Lower leg skin (tissue), 4 donors: ENCODE results near the gene CMTR2. TPM values are rescaled to one million over a fixed set of nuclear protein-coding genes. Genes with fewer than 3 reads are reported as not detected.
"Not testable (repeated sequence)": the region's sequence is repeated elsewhere in the genome, so short reads cannot be mapped to it uniquely, and the experiment has no call there.

Experiments used
- DNase-seq, 2 donors: peaks; one replicate each; pipeline ENCODE4 v3.0.0-alpha.2; 2019; ENCODE audit warnings: low spot score in 2 of 2
- H3K4me3 ChIP-seq: fragments of 200-600 bp; sonication (generic); 2 replicates; pipeline ENCODE4 v1.5.1; 2017; ENCODE audit warnings: mild to moderate bottlenecking, low read depth; ENCODE audit not compliant: poor library complexity, severe bottlenecking
- POLR2A ChIP-seq, 2 donors: fragments of 450-650 bp; IDR thresholded peaks; one replicate each; pipeline ENCODE4 v1.6.1; 2016 to 2017; ENCODE audit warnings: antibody characterized with exemption in 2 of 2, mild to moderate bottlenecking in 1 of 2, moderate library complexity in 1 of 2
- WGBS, 2 donors: methylation state at CpG; one replicate each; pipeline ENCODE4 v1.1.5; 2018; 5-methylcytosine and 5-hydroxymethylcytosine counted together
- intact Hi-C: fragments of 100-400 bp; cut with DNase I; formaldehyde crosslinking; loops from one replicate; pipeline ENCODE4 v1.15.0; 2023; ENCODE audit warnings: low total_unique reads
- total RNA-seq, 4 donors: library from RNA; depleted of rRNA; stranded (reverse); fragments of >200 nt; gene quantifications; one replicate each; pipeline ENCODE4 v1.1.0, GENCODE V29; 2016
- TF ChIP-seq, protein P1 (sequence below), 3 donors: fragments of 450-650 bp; IDR thresholded peaks; one replicate each; pipeline ENCODE4 v1.5.1; 2016; ENCODE audit warnings: antibody characterized with exemption in 3 of 3, mild to moderate bottlenecking in 3 of 3, moderate library complexity in 2 of 3

The CMTR2 gene
- total RNA-seq, 4 donors from 2014 or later, result 12.6 to 17.9 (median 16.0) TPM

DNA sequence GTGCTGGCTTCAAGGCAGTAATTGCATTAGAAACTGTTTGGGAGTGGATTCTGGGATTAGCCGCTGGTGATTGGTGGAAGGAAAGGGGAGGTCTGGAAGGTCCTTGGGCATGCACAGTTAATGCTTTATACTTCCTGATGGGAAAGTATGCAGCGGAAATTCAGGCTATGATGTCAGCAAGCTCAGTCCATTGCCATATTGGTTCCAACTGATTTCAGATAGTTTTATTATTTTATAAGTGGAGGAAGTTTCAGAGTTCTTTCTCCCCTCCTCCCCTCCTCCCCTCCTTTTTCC is 8.1 kb upstream of the CMTR2 start:
- 72% methylated on average over 2 of the region's 2 CpGs for WGBS, 2 donors
- DNase-seq, result no peak
- H3K4me3 ChIP-seq, result no peak overlapping the region
- TF ChIP-seq, protein P1, sequence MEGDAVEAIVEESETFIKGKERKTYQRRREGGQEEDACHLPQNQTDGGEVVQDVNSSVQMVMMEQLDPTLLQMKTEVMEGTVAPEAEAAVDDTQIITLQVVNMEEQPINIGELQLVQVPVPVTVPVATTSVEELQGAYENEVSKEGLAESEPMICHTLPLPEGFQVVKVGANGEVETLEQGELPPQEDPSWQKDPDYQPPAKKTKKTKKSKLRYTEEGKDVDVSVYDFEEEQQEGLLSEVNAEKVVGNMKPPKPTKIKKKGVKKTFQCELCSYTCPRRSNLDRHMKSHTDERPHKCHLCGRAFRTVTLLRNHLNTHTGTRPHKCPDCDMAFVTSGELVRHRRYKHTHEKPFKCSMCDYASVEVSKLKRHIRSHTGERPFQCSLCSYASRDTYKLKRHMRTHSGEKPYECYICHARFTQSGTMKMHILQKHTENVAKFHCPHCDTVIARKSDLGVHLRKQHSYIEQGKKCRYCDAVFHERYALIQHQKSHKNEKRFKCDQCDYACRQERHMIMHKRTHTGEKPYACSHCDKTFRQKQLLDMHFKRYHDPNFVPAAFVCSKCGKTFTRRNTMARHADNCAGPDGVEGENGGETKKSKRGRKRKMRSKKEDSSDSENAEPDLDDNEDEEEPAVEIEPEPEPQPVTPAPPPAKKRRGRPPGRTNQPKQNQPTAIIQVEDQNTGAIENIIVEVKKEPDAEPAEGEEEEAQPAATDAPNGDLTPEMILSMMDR (IDR thresholded peaks at IDR 0.05), result no peak
- no peak for TF ChIP-seq POLR2A (IDR thresholded peaks at IDR 0.05)
- intact Hi-C loops, result loop anchor here (2.0 kb wide), 1 partner anchor 66 kb away; the partner anchor contains the start of gene HYDIN

- H3K4me3 ChIP-seq, result no peak overlapping the region
- TF ChIP-seq POLR2A (IDR thresholded peaks at IDR 0.05), result no peak
- TF ChIP-seq, protein P1 (IDR thresholded peaks at IDR 0.05), result no peak
- 50 to 59% methylated on average over 3 of the region's 3 CpGs for WGBS, 2 donors
- intact Hi-C loops, result loop anchor here (2.0 kb wide), 1 partner anchor 66 kb away; the partner anchor contains the start of gene HYDIN
- DNase-seq, result no peak
Observed at GRCh38 chr16:71296584-71297340, 7.6 kb upstream of the CMTR2 start.

- intact Hi-C loops, result loop anchor here (2.0 kb wide), 1 partner anchor 65 kb away; the partner anchor contains the start of gene HYDIN
- WGBS, 2 donors, result 87 to 100% methylated on average over 1 of the region's 1 CpG
- H3K4me3 ChIP-seq, result no peak overlapping the region
- no peak for DNase-seq
- TF ChIP-seq POLR2A (IDR thresholded peaks at IDR 0.05), result no peak
- TF ChIP-seq, protein P1 (IDR thresholded peaks at IDR 0.05), result no peak
Observed at GRCh38 chr16:71295950-71296349, 6.7 kb upstream of the CMTR2 start.

- WGBS, 2 donors, result 12 to 23% methylated on average over 1 of the region's 1 CpG
- DNase-seq, result no peak
- TF ChIP-seq, protein P1 (IDR thresholded peaks at IDR 0.05), result no peak
- no peak for TF ChIP-seq POLR2A (IDR thresholded peaks at IDR 0.05)
- intact Hi-C loops, result no loop called here
- no peak overlapping the region for H3K4me3 ChIP-seq
Observed at GRCh38 chr16:71293919-71294318, 4.7 kb upstream of the CMTR2 start.

DNA sequence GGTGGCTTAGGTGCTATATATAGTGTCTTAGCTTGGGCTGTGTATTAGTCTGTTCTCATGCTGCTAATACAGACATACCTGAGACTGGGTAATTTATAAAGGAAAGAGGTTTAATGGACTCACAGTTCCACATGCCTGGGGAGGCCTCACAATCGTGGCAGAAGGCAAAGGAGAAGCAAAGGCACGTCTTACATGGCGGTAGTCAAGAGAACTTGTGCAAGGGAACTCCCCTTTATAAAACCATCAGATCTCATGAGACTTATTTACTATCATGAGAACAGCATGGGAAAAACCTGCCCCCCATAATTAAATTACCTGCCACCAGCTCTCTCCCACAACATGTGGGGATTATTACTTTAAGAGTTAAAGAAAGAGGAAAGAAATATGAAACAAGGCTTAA is 2.9 kb upstream of the CMTR2 start:
- WGBS, 2 donors, result 68 to 70% methylated on average over 3 of the region's 3 CpGs
- H3K4me3 ChIP-seq, intact Hi-C loops, DNase-seq: not testable (repeated sequence)

DNA sequence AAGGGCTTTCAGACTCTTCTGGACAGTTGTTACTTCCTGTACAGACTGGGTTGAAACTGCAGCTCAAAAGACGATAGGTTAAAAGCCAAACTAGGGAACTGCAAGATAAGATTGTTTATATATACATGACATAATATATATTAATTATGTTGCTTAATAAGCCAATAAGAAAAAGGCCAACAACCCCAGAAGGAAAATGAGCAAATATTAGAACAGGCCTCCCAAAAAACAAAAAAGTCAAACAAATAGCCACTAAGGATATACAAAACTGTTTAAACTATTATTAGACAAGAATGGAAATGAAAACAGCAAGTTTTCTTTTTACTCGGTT is 495 bp upstream of the CMTR2 start:
- TF ChIP-seq, protein P1 (IDR thresholded peaks at IDR 0.05), result no peak
- TF ChIP-seq POLR2A (IDR thresholded peaks at IDR 0.05), result no peak
- H3K4me3 ChIP-seq, result no peak overlapping the region
- DNase-seq, result no peak
- WGBS, 2 donors, result 12 to 19% methylated on average over 2 of the region's 2 CpGs
- intact Hi-C loops, result no loop called here
